ENCODE data around the gene TMEM240. TPM values are rescaled to one million over a fixed set of nuclear protein-coding genes. Genes with fewer than 3 reads are reported as not detected.
"Not testable (repeated sequence)": the region's sequence is repeated elsewhere in the genome, so short reads cannot be mapped to it uniquely, and the experiment has no call there.

Gene TMEM240
- total RNA-seq, 4 donors from 2014 or later, result 3.6 TPM; not detected in 3

- Histone ChIP-seq H3K27me3 (no peaks in the 10 kb centered on the region), H3K27ac (no peak overlapping the region), H3K9me3 (peaks cover 0 to 5% (median 0%) of the 10 kb centered on the region in 4 donors), H3K36me3 (peaks cover 0 to 23% (median 0%) of the 10 kb centered on the region in 3 donors), H3K4me1 (no peaks in the 10 kb centered on the region), H3K4me3 (no peak overlapping the region)
- no peak for DNase-seq
- TF ChIP-seq POLR2A (IDR thresholded peaks at IDR 0.05) (no peak), CTCF (IDR thresholded peaks at IDR 0.05) (no peak)
These were observed 10.5 kb downstream of the TMEM240 start for GRCh38 chr1:1529936-1530335.

- Histone ChIP-seq H3K9me3 (peaks cover 0 to 5% (median 0%) of the 10 kb centered on the region in 4 donors), H3K36me3 (peaks cover 0 to 23% (median 0%) of the 10 kb centered on the region in 3 donors), H3K27ac (no peak overlapping the region), H3K27me3 (no peaks in the 10 kb centered on the region), H3K4me1 (no peaks in the 10 kb centered on the region), H3K4me3 (no peak overlapping the region)
- no peak for DNase-seq
- no peak for TF ChIP-seq CTCF (IDR thresholded peaks at IDR 0.05)
- no peak for TF ChIP-seq POLR2A (IDR thresholded peaks at IDR 0.05)
These were observed 11.1 kb downstream of the TMEM240 start for GRCh38 chr1:1529321-1529720.

GRCh38 chr1:1528301-1529267 is 11.8 kb downstream of the TMEM240 start:
- no peak overlapping the region for H3K4me3 ChIP-seq
- TF ChIP-seq CTCF (IDR thresholded peaks at IDR 0.05), result no peak
- no peak for TF ChIP-seq POLR2A (IDR thresholded peaks at IDR 0.05)
- no peak for DNase-seq
- no peaks in the 10 kb centered on the region for H3K27me3 ChIP-seq
- H3K36me3 ChIP-seq, result peaks cover 0 to 24% (median 0%) of the 10 kb centered on the region in 3 donors
- peaks cover 0 to 5% (median 0%) of the 10 kb centered on the region in 4 donors for H3K9me3 ChIP-seq
- no peaks in the 10 kb centered on the region for H3K4me1 ChIP-seq
- H3K27ac ChIP-seq, result no peak overlapping the region

GRCh38 chr1:1527092-1527816 is 13.2 kb downstream of the TMEM240 start:
- no peak overlapping the region for H3K4me3 ChIP-seq
- DNase-seq, result no peak
- no peaks in the 10 kb centered on the region for H3K4me1 ChIP-seq
- H3K27me3 ChIP-seq, result no peaks in the 10 kb centered on the region
- no peak overlapping the region for H3K27ac ChIP-seq
- peaks cover 0 to 33% (median 0%) of the 10 kb centered on the region in 3 donors for H3K36me3 ChIP-seq
- H3K9me3 ChIP-seq, result peaks cover 0 to 5% (median 0%) of the 10 kb centered on the region in 4 donors
- TF ChIP-seq CTCF (IDR thresholded peaks at IDR 0.05) (no peak), POLR2A (IDR thresholded peaks at IDR 0.05) (no peak)

- not testable (repeated sequence) for H3K9me3 ChIP-seq, H3K4me3 ChIP-seq, H3K4me1 ChIP-seq, H3K27me3 ChIP-seq, DNase-seq, H3K27ac ChIP-seq
- peaks cover 0 to 36% (median 0%) of the 10 kb centered on the region in 3 donors for H3K36me3 ChIP-seq
These were observed 13.9 kb downstream of the TMEM240 start for GRCh38 chr1:1526476-1526875.

- not testable (repeated sequence) for DNase-seq, H3K9me3 ChIP-seq, H3K4me3 ChIP-seq, H3K4me1 ChIP-seq, H3K27me3 ChIP-seq, H3K27ac ChIP-seq
- peaks cover 0 to 47% (median 0%) of the 10 kb centered on the region in 3 donors for H3K36me3 ChIP-seq
These were observed 15.6 kb downstream of the TMEM240 start for GRCh38 chr1:1524750-1525383.

GRCh38 chr1:1523651-1524050 is 16.8 kb downstream of the TMEM240 start:
- H3K27me3 ChIP-seq, H3K4me1 ChIP-seq, H3K9me3 ChIP-seq, H3K27ac ChIP-seq, DNase-seq, H3K4me3 ChIP-seq: not testable (repeated sequence)
- peaks cover 0 to 41% (median 0%) of the 10 kb centered on the region in 3 donors for H3K36me3 ChIP-seq

- not testable (repeated sequence) for H3K9me3 ChIP-seq, H3K27me3 ChIP-seq, DNase-seq, H3K27ac ChIP-seq, H3K4me1 ChIP-seq, H3K4me3 ChIP-seq
- H3K36me3 ChIP-seq, result peaks cover 0 to 41% (median 0%) of the 10 kb centered on the region in 3 donors
These were observed 17.2 kb downstream of the TMEM240 start for GRCh38 chr1:1523226-1523625.

GRCh38 chr1:1522536-1522935 is 17.9 kb downstream of the TMEM240 start:
- not testable (repeated sequence) for DNase-seq, H3K9me3 ChIP-seq, H3K4me3 ChIP-seq, H3K4me1 ChIP-seq, H3K27me3 ChIP-seq, H3K27ac ChIP-seq
- H3K36me3 ChIP-seq, result peaks cover 0 to 40% (median 0%) of the 10 kb centered on the region in 3 donors

Data from Peyer's patch (tissue), 4 donors.